Cardiac fibroblast (primary cell): ENCODE data around the gene TWF2.

Experiments
- DNase-seq, 2 donors: peaks; one replicate each; pipeline versions ENCODE4 v3.0.0 to v3.0.0-alpha.2; 2010; ENCODE audit warnings: low read depth in 2 of 2
- H3K4me3 ChIP-seq, 2 donors: replicated peaks in 1 of 2; 1 replicate in 1 of 2; 2 replicates in 1 of 2; pipeline ENCODE4 v1.5.1; 2011; ENCODE audit warnings: low read depth in 2 of 2, low read length in 2 of 2, mild to moderate bottlenecking in 2 of 2, moderate library complexity in 1 of 2
- TF ChIP-seq, protein P1 (sequence below): IDR thresholded peaks from one replicate; pipeline ENCODE4 v1.5.1; 2011; ENCODE audit warnings: low read depth, mild to moderate bottlenecking, low read length, inconsistent platforms

TWF2 gene

DNA sequence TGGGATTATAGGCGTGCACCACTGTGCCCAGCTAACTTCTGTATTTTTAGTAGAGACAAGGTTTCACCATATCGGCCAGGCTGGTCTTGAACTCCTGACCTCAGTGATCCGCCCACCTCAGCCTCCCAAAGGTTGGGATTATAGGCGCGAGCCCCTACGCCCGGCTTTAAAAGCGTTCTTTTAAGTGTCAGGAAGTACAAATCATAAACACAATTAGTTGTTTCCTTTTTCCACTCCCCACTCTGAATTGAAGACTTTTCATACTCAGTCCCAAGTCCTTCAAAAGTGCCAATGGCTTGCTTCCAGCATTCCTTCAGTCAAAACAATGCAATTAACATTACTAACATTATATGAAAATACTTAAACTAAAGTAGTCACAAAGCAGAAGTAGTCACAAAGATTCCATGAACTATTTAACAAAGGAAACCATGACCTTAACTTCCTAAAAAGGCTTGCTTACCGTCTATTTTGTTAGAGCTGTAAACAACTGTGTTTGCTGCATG lies 31.3 kb upstream of the TWF2 start:
- no peak overlapping the region for H3K4me3 ChIP-seq
- peak; percentile 33 to 37 for DNase-seq
- TF ChIP-seq, protein P1, sequence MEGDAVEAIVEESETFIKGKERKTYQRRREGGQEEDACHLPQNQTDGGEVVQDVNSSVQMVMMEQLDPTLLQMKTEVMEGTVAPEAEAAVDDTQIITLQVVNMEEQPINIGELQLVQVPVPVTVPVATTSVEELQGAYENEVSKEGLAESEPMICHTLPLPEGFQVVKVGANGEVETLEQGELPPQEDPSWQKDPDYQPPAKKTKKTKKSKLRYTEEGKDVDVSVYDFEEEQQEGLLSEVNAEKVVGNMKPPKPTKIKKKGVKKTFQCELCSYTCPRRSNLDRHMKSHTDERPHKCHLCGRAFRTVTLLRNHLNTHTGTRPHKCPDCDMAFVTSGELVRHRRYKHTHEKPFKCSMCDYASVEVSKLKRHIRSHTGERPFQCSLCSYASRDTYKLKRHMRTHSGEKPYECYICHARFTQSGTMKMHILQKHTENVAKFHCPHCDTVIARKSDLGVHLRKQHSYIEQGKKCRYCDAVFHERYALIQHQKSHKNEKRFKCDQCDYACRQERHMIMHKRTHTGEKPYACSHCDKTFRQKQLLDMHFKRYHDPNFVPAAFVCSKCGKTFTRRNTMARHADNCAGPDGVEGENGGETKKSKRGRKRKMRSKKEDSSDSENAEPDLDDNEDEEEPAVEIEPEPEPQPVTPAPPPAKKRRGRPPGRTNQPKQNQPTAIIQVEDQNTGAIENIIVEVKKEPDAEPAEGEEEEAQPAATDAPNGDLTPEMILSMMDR: no peak

DNA sequence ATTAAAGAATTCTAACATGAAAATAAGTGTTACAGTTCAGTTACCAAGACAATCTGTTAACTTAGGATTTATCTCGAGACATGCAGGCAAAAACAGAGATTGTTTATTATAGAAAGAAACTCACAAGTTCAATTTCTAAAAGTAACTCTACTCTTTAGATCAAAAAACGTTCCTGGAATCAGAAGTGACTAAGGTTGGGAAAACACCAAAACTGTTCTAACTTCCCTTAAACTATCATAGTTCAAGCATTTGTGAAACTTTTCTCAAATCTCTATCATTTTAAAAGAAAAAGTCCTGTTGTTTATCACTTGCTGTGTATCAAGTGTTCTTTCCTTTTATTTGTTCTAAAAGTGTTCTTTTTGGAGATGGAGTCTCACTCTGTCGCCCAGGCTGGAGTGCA lies 30.8 kb upstream of the TWF2 start:
- TF ChIP-seq, protein P1: no peak
- DNase-seq: no peak
- no peak overlapping the region for H3K4me3 ChIP-seq

DNA sequence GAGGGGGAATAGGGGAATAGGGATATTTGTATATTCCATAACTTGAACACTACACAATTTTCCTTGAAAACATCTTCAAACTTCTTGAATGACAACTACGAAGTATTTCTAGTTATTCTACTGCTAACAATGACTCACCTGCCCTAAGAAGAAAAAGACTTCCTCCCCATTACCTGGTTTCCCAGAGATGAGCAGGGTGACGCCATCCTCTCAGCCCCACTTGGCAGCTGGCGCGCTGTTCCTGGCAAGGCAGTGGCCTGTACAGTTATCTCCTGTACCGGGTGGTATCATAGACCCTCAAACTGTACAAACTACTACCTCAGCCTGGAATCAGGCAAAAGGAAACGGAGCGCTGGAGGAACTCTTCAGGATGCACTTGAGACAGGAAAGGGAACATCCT lies 29.1 kb upstream of the TWF2 start:
- no peak for DNase-seq
- H3K4me3 ChIP-seq: no peak overlapping the region
- TF ChIP-seq, protein P1: no peak

DNA sequence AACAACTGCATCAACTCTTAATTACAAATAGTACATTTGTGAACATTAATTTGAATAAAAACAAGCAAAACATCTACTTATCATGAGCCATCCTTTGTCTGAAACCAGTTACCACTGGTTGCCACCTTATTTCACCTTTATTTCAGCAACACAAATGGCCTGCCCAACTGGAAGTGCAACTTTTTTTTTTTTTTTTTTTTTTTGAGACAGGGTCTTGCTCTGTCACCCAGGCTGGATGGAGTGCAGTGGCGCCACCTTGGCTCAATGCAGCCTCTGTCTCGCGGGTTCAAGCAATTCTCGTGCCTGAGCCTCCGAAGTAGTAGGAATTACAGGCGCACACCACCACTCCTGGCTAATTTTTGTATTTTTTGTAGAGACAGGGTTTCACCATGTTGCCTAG lies 26.4 kb upstream of the TWF2 start:
- no peak overlapping the region for H3K4me3 ChIP-seq
- no peak for DNase-seq
- TF ChIP-seq, protein P1: no peak

DNA sequence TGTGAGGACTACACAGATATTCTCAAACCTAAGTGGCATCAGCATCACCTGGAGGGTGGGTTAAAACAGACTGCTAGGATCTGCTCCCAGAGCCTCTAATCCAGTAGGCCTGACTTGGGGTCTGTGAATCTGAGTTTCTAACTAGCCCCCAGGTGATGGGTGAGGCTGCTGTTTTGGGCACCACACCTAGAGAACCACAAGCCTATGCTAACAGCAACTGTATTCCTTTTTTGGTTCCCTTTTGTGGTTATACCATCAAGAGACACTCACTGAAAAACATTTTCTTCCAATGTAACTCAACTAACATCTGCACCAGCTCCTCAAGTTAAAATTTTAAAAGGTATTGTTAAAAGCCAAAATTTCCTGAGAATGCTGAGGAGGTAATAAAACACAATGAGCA lies 23.5 kb upstream of the TWF2 start:
- DNase-seq: no peak
- H3K4me3 ChIP-seq: no peak overlapping the region
- TF ChIP-seq, protein P1: no peak

DNA sequence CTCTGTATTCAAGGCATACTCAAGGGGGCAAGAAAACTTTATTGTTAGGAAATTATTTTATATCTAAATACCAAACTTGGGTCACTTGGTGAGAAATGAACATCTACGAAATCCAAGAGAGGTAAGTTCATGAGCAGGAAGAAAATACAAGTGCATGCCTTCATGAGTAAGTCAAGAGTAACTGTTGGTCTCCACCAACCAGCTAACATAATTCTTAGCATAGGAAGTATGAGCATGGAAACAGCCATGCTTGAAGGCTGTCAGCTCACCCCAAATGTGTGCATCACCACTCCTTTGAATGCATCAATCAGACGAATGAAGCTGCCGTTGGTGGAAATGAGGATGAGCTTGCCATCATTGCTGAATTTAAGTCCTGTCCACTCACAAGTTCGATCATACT lies 20.5 kb upstream of the TWF2 start:
- DNase-seq: no peak
- TF ChIP-seq, protein P1: no peak
- H3K4me3 ChIP-seq: no peak overlapping the region

DNA sequence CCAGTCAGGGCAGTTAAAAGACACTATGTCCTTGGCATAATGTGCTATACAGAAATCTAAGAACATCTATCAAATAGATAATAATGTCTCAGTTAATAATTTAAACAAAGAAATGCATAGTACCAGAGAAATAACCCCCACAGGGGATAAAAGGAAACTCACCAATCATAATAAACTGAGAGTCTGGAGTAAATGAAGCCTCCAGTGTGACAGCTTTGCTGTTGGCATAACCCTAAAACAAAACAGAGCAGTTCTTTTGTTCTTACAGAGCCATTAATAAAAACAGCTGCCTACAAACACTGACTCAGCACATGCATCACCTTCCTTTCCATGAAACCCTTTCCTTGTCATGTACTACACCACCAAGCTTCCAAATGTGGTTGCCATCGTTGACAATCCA lies 20.1 kb upstream of the TWF2 start:
- DNase-seq: peak; percentile 38 to 58
- TF ChIP-seq, protein P1: no peak
- no peak overlapping the region for H3K4me3 ChIP-seq
